A549 (cell line): ENCODE measurements around the gene KIAA0930.

Experiments used
- GATA3 ChIP-seq: IDR thresholded peaks from 2 replicates; pipeline ENCODE4 v1.6.1; 2012; ENCODE audit warnings: borderline replicate concordance
- RARB ChIP-seq: fragments of 250-450 bp; sonication (Bioruptor Pico); IDR thresholded peaks from 2 replicates; pipeline ENCODE4 v1.8.0; 2021; ENCODE audit warnings: mild to moderate bottlenecking, moderate library complexity

GRCh38 chr22:45221201-45221600 is 19.5 kb downstream of the KIAA0930 start:
- TF ChIP-seq RARB (CRISPR knock-in tag), result no peak
- TF ChIP-seq GATA3, result no peak
